Frontal cortex (tissue), 4 donors: Measurements from ENCODE around the gene JAM2. TPM values are rescaled to one million over a fixed set of nuclear protein-coding genes. Genes with fewer than 3 reads are reported as not detected.

Experiments used
- DNase-seq, 2 donors: peaks; one replicate each; pipeline ENCODE4 v3.0.0; 2012; ENCODE audit warnings: low spot score in 2 of 2
- FAIRE-seq: peaks from 2 replicates; lab custom pipeline; 2012; peaks lifted over from hg19 to GRCh38; lab: Jason Lieb, UNC
- total RNA-seq: library from RNA; depleted of rRNA; stranded (reverse); fragments of >200 nt; gene quantifications from one replicate; pipeline ENCODE4 v1.2.3, GENCODE V29; 2014
- donor health status: control.
- donor health status: control.
- donor health status: control.

Gene JAM2
- total RNA-seq, 1 donor from 2014 or later, result 15.5 TPM

- DNase-seq (no peak), FAIRE-seq (no peak)
Measured at GRCh38 chr21:25759573-25759972, 120.5 kb downstream of the JAM2 start.

- DNase-seq (no peak), FAIRE-seq (no peak)
Measured at GRCh38 chr21:25760061-25760460, 121.0 kb downstream of the JAM2 start.

- no peak for FAIRE-seq
- no peak for DNase-seq
Measured at GRCh38 chr21:25760677-25761076, 121.6 kb downstream of the JAM2 start.

- FAIRE-seq (no peak), DNase-seq (no peak)
Measured at GRCh38 chr21:25764065-25764464, 125.0 kb downstream of the JAM2 start.

Other genes with a start within 250 kb of the JAM2 start
- 34.2 TPM for gene MRPL39, start 31.8 kb upstream of the JAM2 start, total RNA-seq
- gene ATP5PF, start 95.6 kb downstream of the JAM2 start, total RNA-seq, result 57.9 TPM
- gene GABPA, start 95.7 kb downstream of the JAM2 start, total RNA-seq, result 42.8 TPM